ENCODE measurements around the gene KIAA1586. TPM values are rescaled to one million over a fixed set of nuclear protein-coding genes. Genes with fewer than 3 reads are reported as not detected.

Gene KIAA1586
- total and polyA plus RNA-seq, 2 donors (not counting 3 experiments of a cell fraction or from before 2014, with no cell fraction given): 1.7 to 14.0 TPM

DNA sequence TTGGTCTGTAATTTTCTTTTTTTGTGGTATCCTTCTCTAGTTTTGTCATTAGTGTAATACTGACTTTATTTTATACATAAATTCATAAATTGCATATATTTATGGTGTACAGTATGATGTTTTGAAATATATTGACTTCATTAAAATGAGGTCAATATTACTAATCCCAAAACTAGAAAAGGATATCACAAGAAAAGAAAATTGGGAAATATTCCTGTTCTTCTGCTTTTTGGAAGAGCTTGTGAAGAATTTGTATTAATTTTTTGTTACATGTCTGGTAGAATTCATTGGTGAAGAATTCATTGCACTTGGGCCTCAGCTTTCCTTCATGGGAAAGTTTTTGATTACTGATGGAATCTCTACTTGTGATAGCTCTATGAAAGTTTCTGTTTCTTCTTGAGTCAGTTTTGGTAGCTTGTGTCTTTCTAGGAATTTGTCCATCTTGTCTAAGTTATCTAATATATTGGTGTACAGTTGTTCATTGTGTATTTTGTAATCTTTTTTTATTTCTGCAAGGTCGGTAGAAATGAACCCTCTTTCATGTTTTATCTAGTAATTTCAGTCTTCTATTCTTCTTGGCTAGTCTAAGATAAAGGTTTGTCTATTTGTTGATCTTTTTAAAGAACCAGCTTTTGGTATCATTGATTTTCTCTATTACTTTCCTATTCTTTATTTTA is 32.2 kb downstream of the KIAA1586 start:
- no peaks in the 10 kb centered on the region for H3K9me3 ChIP-seq (replicated peaks; ENCODE audit: control insufficient read depth, insufficient read depth, low read length)
- H3K36me3 ChIP-seq (ENCODE audit: control insufficient read depth in 2 of 2, extremely low read depth in 1 of 2, insufficient read depth in 2 of 2, low read length in 2 of 2): no peaks in the 10 kb centered on the region
- H4K20me1 ChIP-seq (replicated peaks; ENCODE audit: control insufficient read depth, extremely low read depth, insufficient read depth, low read length): no peaks in the 10 kb centered on the region
- H3K79me2 ChIP-seq (ENCODE audit: control insufficient read depth, insufficient read depth, low read length): no peaks in the 10 kb centered on the region
- no TSS peak for BruUV-seq (replicated peaks)
- H3K27ac ChIP-seq (ENCODE audit: insufficient read depth, low read depth, low read length): no peak overlapping the region
- ChIA-PET CTCF (interaction anchor here (1.1 to 1.8 kb wide), 3 partner anchors 10 to 22 kb away, joined by 3 to 4 read pairs (median 4); no protein-coding TSS in a partner anchor), POLR2A (no interaction called here)
- H3K4me2 ChIP-seq (ENCODE audit: insufficient read depth, low read length): no peak overlapping the region
- H3K9ac ChIP-seq (replicated peaks; ENCODE audit: extremely low read depth, insufficient read depth, low read length): no peak overlapping the region
- intact Hi-C loops (cut with micrococcal nuclease): no loop called here
- H3K4me3 ChIP-seq (replicated peaks in 1 of 3; ENCODE audit: insufficient read depth in 1 of 3, low read depth in 1 of 3, low read length in 3 of 3): no peak overlapping the region
- H3K9me1 ChIP-seq (replicated peaks; ENCODE audit: control insufficient read depth, extremely low read depth, insufficient read depth, low read length): no peaks in the 10 kb centered on the region
- no peaks in the 10 kb centered on the region for H3K4me1 ChIP-seq (ENCODE audit: control insufficient read depth, extremely low read depth, insufficient read depth, low read length)
- TF ChIP-seq POLR2A (IDR thresholded peaks at IDR 0.05; ENCODE audit: low read depth, low read length): no peak
- TF ChIP-seq JUN (IDR thresholded peaks at IDR 0.05; ENCODE audit: borderline replicate concordance, insufficient read depth, insufficient read length, low read depth): no peak
- TF ChIP-seq POLR2AphosphoS5 (IDR thresholded peaks at IDR 0.05; ENCODE audit: insufficient read depth, low read depth, low read length): no peak
- no peak for TF ChIP-seq MAX (IDR thresholded peaks at IDR 0.05; ENCODE audit: insufficient read depth, insufficient read length)
- no peak for TF ChIP-seq FOS (IDR thresholded peaks at IDR 0.05; ENCODE audit: borderline replicate concordance, insufficient read depth, low read length)
- TF ChIP-seq, protein P1, sequence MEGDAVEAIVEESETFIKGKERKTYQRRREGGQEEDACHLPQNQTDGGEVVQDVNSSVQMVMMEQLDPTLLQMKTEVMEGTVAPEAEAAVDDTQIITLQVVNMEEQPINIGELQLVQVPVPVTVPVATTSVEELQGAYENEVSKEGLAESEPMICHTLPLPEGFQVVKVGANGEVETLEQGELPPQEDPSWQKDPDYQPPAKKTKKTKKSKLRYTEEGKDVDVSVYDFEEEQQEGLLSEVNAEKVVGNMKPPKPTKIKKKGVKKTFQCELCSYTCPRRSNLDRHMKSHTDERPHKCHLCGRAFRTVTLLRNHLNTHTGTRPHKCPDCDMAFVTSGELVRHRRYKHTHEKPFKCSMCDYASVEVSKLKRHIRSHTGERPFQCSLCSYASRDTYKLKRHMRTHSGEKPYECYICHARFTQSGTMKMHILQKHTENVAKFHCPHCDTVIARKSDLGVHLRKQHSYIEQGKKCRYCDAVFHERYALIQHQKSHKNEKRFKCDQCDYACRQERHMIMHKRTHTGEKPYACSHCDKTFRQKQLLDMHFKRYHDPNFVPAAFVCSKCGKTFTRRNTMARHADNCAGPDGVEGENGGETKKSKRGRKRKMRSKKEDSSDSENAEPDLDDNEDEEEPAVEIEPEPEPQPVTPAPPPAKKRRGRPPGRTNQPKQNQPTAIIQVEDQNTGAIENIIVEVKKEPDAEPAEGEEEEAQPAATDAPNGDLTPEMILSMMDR (IDR thresholded peaks at IDR 0.05; ENCODE audit: extremely low read depth in 1 of 2, insufficient read depth in 1 of 2, low read depth in 1 of 2, low read length in 2 of 2): no peak
- no peak for TF ChIP-seq EZH2 (IDR thresholded peaks at IDR 0.05; ENCODE audit: borderline replicate concordance, low read depth, low read length, severe bottlenecking)
- no peak for TF ChIP-seq GATA2 (IDR thresholded peaks at IDR 0.05; ENCODE audit: insufficient read depth, insufficient read length, low read depth, low read length)
- TF ChIP-seq MYC (IDR thresholded peaks at IDR 0.05; ENCODE audit: low read depth, low read length): no peak
- FAIRE-seq: no peak
- no peak for DNase-seq (ENCODE audit: low read depth, low spot score)
- no peaks in the 10 kb centered on the region for H3K27me3 ChIP-seq (ENCODE audit: control insufficient read depth in 2 of 2, insufficient read depth in 2 of 2, low read length in 2 of 2)
- no peak overlapping the region for H2AFZ ChIP-seq (ENCODE audit: low read depth, low read length)
- dilution Hi-C loops (cut with MboI; ENCODE audit: extremely low pct_ligation_motif_present, low sequenced_read_pairs): no loop called here

Measured in endothelial cell of umbilical vein (primary cell).